ENCODE results near the gene MYCN. TPM values are rescaled to one million over a fixed set of nuclear protein-coding genes. Genes with fewer than 3 reads are reported as not detected.

The MYCN gene
- polyA plus RNA-seq, 3 donors = not detected

GRCh38 chr2:15946983-15947382, 6.6 kb downstream of the MYCN start:
- no peaks in the 10 kb centered on the region for H3K36me3 ChIP-seq (replicated peaks in 1 of 2; ENCODE audit: control insufficient read depth in 1 of 2, insufficient read depth in 2 of 2, low read length in 2 of 2)
- no peaks in the 10 kb centered on the region for H3K79me2 ChIP-seq (ENCODE audit: insufficient read depth, low read length)
- no peaks in the 10 kb centered on the region for H4K20me1 ChIP-seq (ENCODE audit: insufficient read depth, low read length)
- Mint-ChIP-seq H3K9me3 (peaks cover 0 to 5% (median 0%) of the 10 kb centered on the region in 7 donors), H3K36me3 (no peaks in the 10 kb centered on the region), H3K27ac (no peak overlapping the region), H3K4me1 (peaks cover 14% of the 10 kb centered on the region), H3K4me3 (no peak overlapping the region), H3K27me3 (ENCODE audit: low read depth in 3 of 3) (peaks cover 34 to 43% (median 34%) of the 10 kb centered on the region in 3 donors)
- H3K4me2 ChIP-seq (replicated peaks; ENCODE audit: extremely low read depth, low read length, poor library complexity, severe bottlenecking) = no peak overlapping the region
- no peak overlapping the region for H3K4me3 ChIP-seq (replicated peaks in 1 of 3; ENCODE audit: low read depth in 2 of 3, low read length in 3 of 3)
- WGBS (ENCODE audit: insufficient coverage) = 100% methylated on average over 2 of the region's 3 CpGs
- TF ChIP-seq, protein P1, sequence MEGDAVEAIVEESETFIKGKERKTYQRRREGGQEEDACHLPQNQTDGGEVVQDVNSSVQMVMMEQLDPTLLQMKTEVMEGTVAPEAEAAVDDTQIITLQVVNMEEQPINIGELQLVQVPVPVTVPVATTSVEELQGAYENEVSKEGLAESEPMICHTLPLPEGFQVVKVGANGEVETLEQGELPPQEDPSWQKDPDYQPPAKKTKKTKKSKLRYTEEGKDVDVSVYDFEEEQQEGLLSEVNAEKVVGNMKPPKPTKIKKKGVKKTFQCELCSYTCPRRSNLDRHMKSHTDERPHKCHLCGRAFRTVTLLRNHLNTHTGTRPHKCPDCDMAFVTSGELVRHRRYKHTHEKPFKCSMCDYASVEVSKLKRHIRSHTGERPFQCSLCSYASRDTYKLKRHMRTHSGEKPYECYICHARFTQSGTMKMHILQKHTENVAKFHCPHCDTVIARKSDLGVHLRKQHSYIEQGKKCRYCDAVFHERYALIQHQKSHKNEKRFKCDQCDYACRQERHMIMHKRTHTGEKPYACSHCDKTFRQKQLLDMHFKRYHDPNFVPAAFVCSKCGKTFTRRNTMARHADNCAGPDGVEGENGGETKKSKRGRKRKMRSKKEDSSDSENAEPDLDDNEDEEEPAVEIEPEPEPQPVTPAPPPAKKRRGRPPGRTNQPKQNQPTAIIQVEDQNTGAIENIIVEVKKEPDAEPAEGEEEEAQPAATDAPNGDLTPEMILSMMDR (IDR thresholded peaks at IDR 0.05) = no peak
- peaks cover 0 to 7% of the 10 kb centered on the region in 2 donors for H3K9me3 ChIP-seq (replicated peaks in 1 of 2; ENCODE audit: control insufficient read depth in 1 of 2, insufficient read depth in 1 of 2, low read length in 2 of 2)
- H3K4me1 ChIP-seq (ENCODE audit: control insufficient read depth in 1 of 2, insufficient read depth in 2 of 2, low read length in 2 of 2) = peaks cover 2% of the 10 kb centered on the region in 2 donors
- H3K9ac ChIP-seq (ENCODE audit: insufficient read depth, low read length, poor library complexity, severe bottlenecking) = no peak overlapping the region
- intact Hi-C loops (cut with micrococcal nuclease) = no loop called here
- H2AFZ ChIP-seq (ENCODE audit: insufficient read depth, low read depth, low read length, poor library complexity, severe bottlenecking) = no peak overlapping the region
- no peak overlapping the region for H3K27ac ChIP-seq (ENCODE audit: low read depth in 1 of 2, low read length in 2 of 2)
- peaks cover 20 to 29% of the 10 kb centered on the region in 2 donors for H3K27me3 ChIP-seq (ENCODE audit: control insufficient read depth in 2 of 2, insufficient read depth in 2 of 2, low read length in 2 of 2)
- DNase-seq = no peak

GRCh38 chr2:15947431-15947830, 7.1 kb downstream of the MYCN start:
- Mint-ChIP-seq H3K27me3 (ENCODE audit: low read depth in 3 of 3) (peaks cover 32 to 40% (median 34%) of the 10 kb centered on the region in 3 donors), H3K36me3 (no peaks in the 10 kb centered on the region), H3K4me3 (no peak overlapping the region), H3K4me1 (peaks cover 12% of the 10 kb centered on the region), H3K27ac (no peak overlapping the region), H3K9me3 (peaks cover 0 to 5% (median 0%) of the 10 kb centered on the region in 7 donors)
- H3K36me3 ChIP-seq (replicated peaks in 1 of 2; ENCODE audit: control insufficient read depth in 1 of 2, insufficient read depth in 2 of 2, low read length in 2 of 2) = no peaks in the 10 kb centered on the region
- no peaks in the 10 kb centered on the region for H4K20me1 ChIP-seq (ENCODE audit: insufficient read depth, low read length)
- peaks cover 20 to 26% of the 10 kb centered on the region in 2 donors for H3K27me3 ChIP-seq (ENCODE audit: control insufficient read depth in 2 of 2, insufficient read depth in 2 of 2, low read length in 2 of 2)
- H3K9me3 ChIP-seq (replicated peaks in 1 of 2; ENCODE audit: control insufficient read depth in 1 of 2, insufficient read depth in 1 of 2, low read length in 2 of 2) = peaks cover 0 to 7% of the 10 kb centered on the region in 2 donors
- TF ChIP-seq, protein P1 (IDR thresholded peaks at IDR 0.05) = no peak
- intact Hi-C loops (cut with micrococcal nuclease) = no loop called here
- no peak overlapping the region for H3K4me3 ChIP-seq (replicated peaks in 1 of 3; ENCODE audit: low read depth in 2 of 3, low read length in 3 of 3)
- H3K4me2 ChIP-seq (replicated peaks; ENCODE audit: extremely low read depth, low read length, poor library complexity, severe bottlenecking) = no peak overlapping the region
- 86% methylated on average over 2 of the region's 2 CpGs for WGBS (ENCODE audit: insufficient coverage)
- no peaks in the 10 kb centered on the region for H3K79me2 ChIP-seq (ENCODE audit: insufficient read depth, low read length)
- no peak for DNase-seq
- no peak overlapping the region for H3K27ac ChIP-seq (ENCODE audit: low read depth in 1 of 2, low read length in 2 of 2)
- no peak overlapping the region for H3K9ac ChIP-seq (ENCODE audit: insufficient read depth, low read length, poor library complexity, severe bottlenecking)
- H3K4me1 ChIP-seq (ENCODE audit: control insufficient read depth in 1 of 2, insufficient read depth in 2 of 2, low read length in 2 of 2) = no peaks in the 10 kb centered on the region
- H2AFZ ChIP-seq (ENCODE audit: insufficient read depth, low read depth, low read length, poor library complexity, severe bottlenecking) = no peak overlapping the region

All from CD14-positive monocyte (primary cell).